Keratinocyte (primary cell): ENCODE results near the gene CNGA2.

Source experiments
- CTCF ChIP-seq, 3 experiments: IDR thresholded peaks in 1 of 3; conservative IDR thresholded peaks in 1 of 3; optimal IDR thresholded peaks in 1 of 3; 2 replicates in 2 of 3; 3 replicates in 1 of 3; pipeline versions ENCODE3 to v1.5.1; 2011; ENCODE audit warnings: low read length in 3 of 3, mild to moderate bottlenecking in 3 of 3, moderate library complexity in 2 of 3, control low read depth in 1 of 3, inconsistent platforms in 1 of 3; ENCODE audit not compliant: insufficient read depth in 2 of 3; ENCODE audit errors: extremely low read depth in 1 of 3
- EZH2 ChIP-seq: IDR thresholded peaks from one replicate; pipeline ENCODE4 v1.6.1; 2012; ENCODE audit warnings: inconsistent platforms, mild to moderate bottlenecking, low read length, moderate library complexity

DNA sequence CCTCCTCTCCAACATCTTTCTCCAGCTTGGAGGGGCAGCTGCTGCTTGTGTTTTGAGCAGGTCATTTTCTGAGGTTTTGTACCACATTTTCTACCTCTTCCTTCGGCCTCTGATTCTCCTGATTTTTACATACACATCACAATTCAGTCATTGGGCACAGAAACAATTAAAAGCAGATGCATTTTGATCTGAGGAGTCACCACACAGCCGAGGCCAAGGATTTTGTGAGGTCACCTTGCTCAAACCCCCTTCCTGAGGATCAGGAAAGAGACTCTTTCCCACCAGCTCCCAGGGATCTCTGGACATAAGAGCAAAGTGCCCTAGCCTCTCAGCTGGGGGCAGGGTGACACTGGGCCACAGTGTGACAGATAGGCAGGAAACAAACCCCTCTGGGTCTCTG, 24.1 kb upstream of the CNGA2 start:
- TF ChIP-seq EZH2 (no peak), CTCF (optimal IDR thresholded peaks at IDR 0.05 in 1 of 3, IDR thresholded peaks at IDR 0.05 in 1 of 3, conservative IDR thresholded peaks at IDR 0.05 in 1 of 3; ENCODE audit: extremely low read depth in 1 of 3, insufficient read depth in 2 of 3, low read length in 3 of 3) (no peak)
